ENCODE measurements around the gene C17orf50. TPM values are rescaled to one million over a fixed set of nuclear protein-coding genes. Genes with fewer than 3 reads are reported as not detected.

C17orf50 gene
- total and polyA plus RNA-seq, 11 donors: 0.19 TPM; not detected in 10

- no peaks in the 10 kb centered on the region for H3K9me3 ChIP-seq
- H3K4me3 ChIP-seq: peak overlapping the region in 2 of 12 donors; percentile 70 to 90
- TF ChIP-seq CTCF (IDR thresholded peaks at IDR 0.05) (no peak), POLR2A (IDR thresholded peaks at IDR 0.05) (no peak)
- WGBS, 4 donors: 43 to 88% (median 70%) methylated on average over 1 of the region's 1 CpG
- no peak for DNase-seq
- peaks cover 0 to 25% (median 11%) of the 10 kb centered on the region in 12 donors for H3K4me1 ChIP-seq
- no peaks in the 10 kb centered on the region for H3K27me3 ChIP-seq
- intact Hi-C loops (cut with DNase I): no loop called here
- peak in 1 of 4 donors; percentile 10 for ATAC-seq
- H3K36me3 ChIP-seq: peaks cover 0 to 4% (median 0%) of the 10 kb centered on the region in 9 donors
- no peak overlapping the region for H3K27ac ChIP-seq
These were observed 27.9 kb upstream of the C17orf50 start for GRCh38 chr17:35732806-35733136.

- ATAC-seq: no peak
- intact Hi-C loops (cut with DNase I): no loop called here
- WGBS, 4 donors: 88 to 94% (median 91%) methylated on average over 6 of the region's 6 CpGs
These were observed 27.3 kb upstream of the C17orf50 start for GRCh38 chr17:35733366-35733765.

GRCh38 chr17:35734396-35734795 is 26.3 kb upstream of the C17orf50 start:
- Histone ChIP-seq H3K27ac (no peak overlapping the region), H3K4me1 (peaks cover 0 to 25% (median 10%) of the 10 kb centered on the region in 12 donors), H3K36me3 (no peaks in the 10 kb centered on the region), H3K27me3 (no peaks in the 10 kb centered on the region), H3K9me3 (no peaks in the 10 kb centered on the region), H3K4me3 (no peak overlapping the region)
- ATAC-seq: no peak
- DNase-seq: no peak
- 83 to 92% (median 88%) methylated on average over 7 of the region's 7 CpGs for WGBS, 4 donors
- TF ChIP-seq CTCF (IDR thresholded peaks at IDR 0.05): no peak
- no peak for TF ChIP-seq POLR2A (IDR thresholded peaks at IDR 0.05)
- intact Hi-C loops (cut with DNase I): no loop called here

More at GRCh38 chr17:35733366-35733765, 27.3 kb upstream of the C17orf50 start:
- no peak overlapping the region for H3K4me3 ChIP-seq
- no peaks in the 10 kb centered on the region for H3K9me3 ChIP-seq
- H3K27ac ChIP-seq: no peak overlapping the region
- no peaks in the 10 kb centered on the region for H3K27me3 ChIP-seq
- H3K36me3 ChIP-seq: no peaks in the 10 kb centered on the region
- TF ChIP-seq POLR2A (IDR thresholded peaks at IDR 0.05): no peak
- no peak for TF ChIP-seq CTCF (IDR thresholded peaks at IDR 0.05)
- peaks cover 0 to 25% (median 10%) of the 10 kb centered on the region in 12 donors for H3K4me1 ChIP-seq
- DNase-seq: no peak

GRCh38 chr17:35735036-35735805 is 25.5 kb upstream of the C17orf50 start:
- Histone ChIP-seq H3K36me3 (no peaks in the 10 kb centered on the region), H3K4me3 (no peak overlapping the region), H3K4me1 (peaks cover 0 to 25% (median 10%) of the 10 kb centered on the region in 12 donors), H3K27me3 (no peaks in the 10 kb centered on the region), H3K27ac (no peak overlapping the region), H3K9me3 (no peaks in the 10 kb centered on the region)
- WGBS, 4 donors: 87 to 92% (median 89%) methylated on average over 28 to 29 of the region's 29 CpGs
- ATAC-seq: no peak
- no peak for DNase-seq
- intact Hi-C loops (cut with DNase I): no loop called here
- TF ChIP-seq POLR2A (IDR thresholded peaks at IDR 0.05): no peak
- TF ChIP-seq CTCF (IDR thresholded peaks at IDR 0.05): no peak
